Testis (tissue), 3 donors: ENCODE data around the gene ZMIZ1. TPM values are rescaled to one million over a fixed set of nuclear protein-coding genes. Genes with fewer than 3 reads are reported as not detected.
"Not testable (repeated sequence)": the region's sequence is repeated elsewhere in the genome, so short reads cannot be mapped to it uniquely, and the experiment has no call there.

Experiments used
- DNase-seq: peaks from one replicate; pipeline ENCODE4 v3.0.0-alpha.2; 2019
- H3K27ac ChIP-seq, 2 donors: fragments of 200-600 bp; sonication (generic); one replicate each; pipeline ENCODE4 v1.5.1; 2019
- H3K27me3 ChIP-seq: fragments of 200-600 bp; sonication (generic); one replicate; pipeline ENCODE4 v1.5.1; 2019
- H3K36me3 ChIP-seq: fragments of 200-600 bp; sonication (generic); one replicate; pipeline ENCODE4 v1.5.1; 2017; ENCODE audit warnings: low read depth; ENCODE audit errors: missing control alignments
- H3K4me1 ChIP-seq: fragments of 200-600 bp; sonication (generic); one replicate; pipeline ENCODE4 v1.5.1; 2019
- H3K4me3 ChIP-seq, 2 donors: fragments of 200-600 bp; sonication (generic); one replicate each; pipeline ENCODE4 v1.5.1; 2017 to 2019
- H3K9me3 ChIP-seq: fragments of 200-600 bp; sonication (generic); one replicate; pipeline ENCODE4 v1.5.1; 2017
- POLR2A ChIP-seq: fragments of 450-650 bp; IDR thresholded peaks from one replicate; pipeline ENCODE4 v1.6.1; 2017; ENCODE audit warnings: antibody characterized with exemption, mild to moderate bottlenecking, moderate library complexity
- WGBS, 2 donors: methylation state at CpG; one replicate each; pipeline ENCODE4 v1.1.5; 2018; 5-methylcytosine and 5-hydroxymethylcytosine counted together
- intact Hi-C: fragments of 100-400 bp; cut with DNase I; formaldehyde crosslinking; loops from one replicate; pipeline ENCODE4 v1.15.1; 2023; ENCODE audit warnings: low total_unique reads
- polyA plus RNA-seq: library from polyadenylated mRNA; stranded (reverse); fragments of 350-450 nt; fragmentation: Illumina TruSeq; extraction: RNeasy Lipid Tissue Mini Kit (QIAGEN cat#74804); gene quantifications from one replicate; pipeline ENCODE4 v1.2.3, GENCODE V29; 2014; ENCODE audit warnings: low read depth, low replicate concordance; ENCODE audit not compliant: insufficient read depth
- total RNA-seq, 2 donors: library from RNA; depleted of rRNA; stranded (reverse); fragments of >200 nt; gene quantifications; one replicate each; pipeline ENCODE4 v1.2.3, GENCODE V29; 2016
- TF ChIP-seq, protein P1 (sequence below), 3 experiments: fragments of 450-650 bp in 2 of 3; fragments of 200-600 bp in 1 of 3; sonication (generic) in 1 of 3; IDR thresholded peaks; one replicate each; pipeline ENCODE4 v1.5.1; 2016 to 2019; ENCODE audit warnings: antibody characterized with exemption in 3 of 3, mild to moderate bottlenecking in 2 of 3, moderate library complexity in 1 of 3

The ZMIZ1 gene
- total and polyA plus RNA-seq, 3 donors from 2014 or later: 15.2 to 22.0 (median 18.8) TPM

- 94 to 98% methylated on average over 9 of the region's 9 CpGs for WGBS, 2 donors
- H3K4me3 ChIP-seq: no peak overlapping the region
- H3K36me3 ChIP-seq: no peaks in the 10 kb centered on the region
- intact Hi-C loops: no loop called here
- H3K4me1 ChIP-seq: no peaks in the 10 kb centered on the region
- TF ChIP-seq POLR2A: no peak
- TF ChIP-seq, protein P1, sequence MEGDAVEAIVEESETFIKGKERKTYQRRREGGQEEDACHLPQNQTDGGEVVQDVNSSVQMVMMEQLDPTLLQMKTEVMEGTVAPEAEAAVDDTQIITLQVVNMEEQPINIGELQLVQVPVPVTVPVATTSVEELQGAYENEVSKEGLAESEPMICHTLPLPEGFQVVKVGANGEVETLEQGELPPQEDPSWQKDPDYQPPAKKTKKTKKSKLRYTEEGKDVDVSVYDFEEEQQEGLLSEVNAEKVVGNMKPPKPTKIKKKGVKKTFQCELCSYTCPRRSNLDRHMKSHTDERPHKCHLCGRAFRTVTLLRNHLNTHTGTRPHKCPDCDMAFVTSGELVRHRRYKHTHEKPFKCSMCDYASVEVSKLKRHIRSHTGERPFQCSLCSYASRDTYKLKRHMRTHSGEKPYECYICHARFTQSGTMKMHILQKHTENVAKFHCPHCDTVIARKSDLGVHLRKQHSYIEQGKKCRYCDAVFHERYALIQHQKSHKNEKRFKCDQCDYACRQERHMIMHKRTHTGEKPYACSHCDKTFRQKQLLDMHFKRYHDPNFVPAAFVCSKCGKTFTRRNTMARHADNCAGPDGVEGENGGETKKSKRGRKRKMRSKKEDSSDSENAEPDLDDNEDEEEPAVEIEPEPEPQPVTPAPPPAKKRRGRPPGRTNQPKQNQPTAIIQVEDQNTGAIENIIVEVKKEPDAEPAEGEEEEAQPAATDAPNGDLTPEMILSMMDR (IDR thresholded peaks at IDR 0.05): no peak
- H3K9me3 ChIP-seq: no peaks in the 10 kb centered on the region
- no peaks in the 10 kb centered on the region for H3K27me3 ChIP-seq
- H3K27ac ChIP-seq: no peak overlapping the region
- DNase-seq: no peak
Observed at GRCh38 chr10:79329529-79329928, 260.8 kb downstream of the ZMIZ1 start.

DNA sequence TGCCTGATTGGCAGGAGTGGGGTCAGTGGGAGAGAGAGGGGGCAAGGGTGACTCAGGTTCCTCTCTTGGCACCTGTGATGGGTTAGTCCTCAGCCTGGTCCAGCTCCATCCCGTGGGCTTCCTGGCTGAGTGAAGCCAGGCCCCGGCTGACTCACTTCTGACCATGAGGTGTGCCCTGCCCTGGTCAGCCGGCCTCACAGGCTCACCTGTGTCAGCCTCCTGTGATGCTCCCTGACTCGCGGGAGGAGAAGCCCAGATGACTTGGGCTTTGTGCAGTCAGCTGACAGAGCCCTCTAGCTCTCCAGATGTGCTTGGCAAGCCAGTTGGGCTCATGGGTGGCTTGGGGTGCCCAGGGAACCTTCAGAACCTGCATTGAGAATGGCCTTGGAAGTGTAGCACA, 262.5 kb downstream of the ZMIZ1 start:
- Histone ChIP-seq H3K27ac (no peak overlapping the region), H3K9me3 (no peaks in the 10 kb centered on the region), H3K4me3 (no peak overlapping the region), H3K36me3 (no peaks in the 10 kb centered on the region), H3K4me1 (peaks cover 14% of the 10 kb centered on the region), H3K27me3 (no peaks in the 10 kb centered on the region)
- WGBS, 2 donors: 96 to 100% methylated on average over 3 to 5 of the region's 5 CpGs
- TF ChIP-seq POLR2A: no peak
- TF ChIP-seq, protein P1 (IDR thresholded peaks at IDR 0.05): no peak
- intact Hi-C loops: no loop called here
- no peak for DNase-seq

DNA sequence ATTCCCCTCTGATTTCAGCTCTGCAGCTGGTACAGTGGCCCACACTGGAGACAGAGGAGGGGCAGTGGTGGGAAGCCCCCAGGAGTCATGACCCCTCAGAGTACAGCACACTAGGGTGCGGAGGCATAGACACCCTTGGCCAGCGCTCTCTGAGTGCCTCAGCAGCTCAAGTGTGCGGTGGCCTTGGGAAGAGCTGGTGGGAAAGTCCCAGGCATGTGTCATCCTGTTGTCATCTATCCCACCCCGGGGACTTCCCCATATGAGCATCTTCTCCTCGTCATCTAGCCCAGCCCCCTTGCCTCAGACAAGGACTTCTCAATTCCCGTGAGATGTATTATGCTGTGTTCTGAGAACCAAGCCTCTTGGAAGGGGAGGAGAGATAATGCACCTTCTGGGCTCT, 262.9 kb downstream of the ZMIZ1 start:
- TF ChIP-seq, protein P1 (IDR thresholded peaks at IDR 0.05): no peak
- TF ChIP-seq POLR2A: no peak
- Histone ChIP-seq H3K36me3 (no peaks in the 10 kb centered on the region), H3K4me1 (peaks cover 15% of the 10 kb centered on the region), H3K27ac (no peak overlapping the region), H3K4me3 (no peak overlapping the region), H3K9me3 (no peaks in the 10 kb centered on the region), H3K27me3 (no peaks in the 10 kb centered on the region)
- peak; percentile 30 for DNase-seq
- 52 to 60% methylated on average over 3 to 6 of the region's 6 CpGs for WGBS, 2 donors
- intact Hi-C loops: no loop called here

GRCh38 chr10:79332610-79333315, 264.0 kb downstream of the ZMIZ1 start:
- H3K4me3 ChIP-seq, H3K36me3 ChIP-seq, H3K9me3 ChIP-seq, H3K27me3 ChIP-seq, intact Hi-C loops, DNase-seq, H3K27ac ChIP-seq: not testable (repeated sequence)
- H3K4me1 ChIP-seq: peaks cover 15% of the 10 kb centered on the region
- 93 to 98% methylated on average over 2 of the region's 10 CpGs for WGBS, 2 donors

- H3K4me3 ChIP-seq: no peak overlapping the region
- no peaks in the 10 kb centered on the region for H3K27me3 ChIP-seq
- no peak overlapping the region for H3K27ac ChIP-seq
- H3K36me3 ChIP-seq: no peaks in the 10 kb centered on the region
- DNase-seq: no peak
- WGBS, 2 donors: 96 to 97% methylated on average over 2 of the region's 2 CpGs
- TF ChIP-seq, protein P1 (IDR thresholded peaks at IDR 0.05): no peak
- no peak for TF ChIP-seq POLR2A
- peaks cover 15% of the 10 kb centered on the region for H3K4me1 ChIP-seq
- intact Hi-C loops: no loop called here
- H3K9me3 ChIP-seq: no peaks in the 10 kb centered on the region
Observed at GRCh38 chr10:79333513-79333912, 264.7 kb downstream of the ZMIZ1 start.
